Spleen (tissue), 11 donors: ENCODE results near the gene QRSL1. TPM values are rescaled to one million over a fixed set of nuclear protein-coding genes. Genes with fewer than 3 reads are reported as not detected.

Experiments
- DNase-seq: peaks from one replicate; pipeline ENCODE4 v3.0.0-alpha.2; 2020
- H3K27ac ChIP-seq, 8 donors: fragments of 200-600 bp; sonication (generic) in 7 of 8; 1 replicate in 4 of 8; 2 replicates in 4 of 8; pipeline versions ENCODE4 v1.5.0 to v1.8.0; 2016 to 2021; ENCODE audit warnings: inconsistent platforms in 4 of 8, mild to moderate bottlenecking in 4 of 8, moderate library complexity in 1 of 8
- H3K27me3 ChIP-seq, 7 donors: fragments of 200-600 bp; sonication (generic) in 6 of 7; replicated peaks in 1 of 7; 1 replicate in 4 of 7; 2 replicates in 3 of 7; pipeline versions ENCODE4 v1.5.0 to v1.8.0; 2016 to 2021; ENCODE audit warnings: inconsistent platforms in 3 of 7, mild to moderate bottlenecking in 1 of 7
- H3K36me3 ChIP-seq, 6 donors: fragments of 200-600 bp; sonication (generic) in 5 of 6; 1 replicate in 4 of 6; 2 replicates in 2 of 6; pipeline versions ENCODE4 v1.5.0 to v1.8.0; 2016 to 2021; ENCODE audit warnings: inconsistent platforms in 2 of 6
- H3K4me1 ChIP-seq, 6 donors: fragments of 200-600 bp; sonication (generic) in 5 of 6; 1 replicate in 3 of 6; 2 replicates in 3 of 6; pipeline versions ENCODE4 v1.5.0 to v1.8.0; 2016 to 2021; ENCODE audit warnings: inconsistent platforms in 3 of 6
- H3K4me3 ChIP-seq, 8 donors: fragments of 200-600 bp; sonication (generic) in 7 of 8; 1 replicate in 4 of 8; 2 replicates in 4 of 8; pipeline versions ENCODE4 v1.5.0 to v1.8.0; 2016 to 2021; ENCODE audit warnings: inconsistent platforms in 4 of 8, mild to moderate bottlenecking in 4 of 8, moderate library complexity in 2 of 8
- H3K9me3 ChIP-seq, 8 donors: fragments of 200-600 bp; sonication (generic) in 7 of 8; 1 replicate in 4 of 8; 2 replicates in 4 of 8; pipeline versions ENCODE4 v1.5.0 to v1.8.0; 2016 to 2021; ENCODE audit warnings: inconsistent platforms in 4 of 8
- POLR2A ChIP-seq, 3 donors: fragments of 450-650 bp; IDR thresholded peaks; one replicate each; pipeline ENCODE4 v1.5.1; 2017; ENCODE audit warnings: antibody characterized with exemption in 3 of 3, mild to moderate bottlenecking in 1 of 3
- POLR2AphosphoS5 ChIP-seq, 3 donors: sonication (generic); formaldehyde crosslinking; IDR thresholded peaks; one replicate each; pipeline ENCODE4 v1.5.1; 2017; ENCODE audit warnings: antibody characterized with exemption in 3 of 3
- WGBS, 5 donors: extraction: QIAGEN DNeasy Blood & Tissue Kit in 3 of 5; methylation state at CpG; one replicate each; pipeline versions ENCODE4 v1.1.5 to v1.1.7; 2013 to 2018; 5-methylcytosine and 5-hydroxymethylcytosine counted together
- intact Hi-C: fragments of 100-400 bp; cut with DNase I; formaldehyde crosslinking; loops from one replicate; pipeline ENCODE4 v1.15.0; 2023; ENCODE audit warnings: low total_unique reads
- polyA plus RNA-seq, 3 donors: library from polyadenylated mRNA; stranded (reverse); fragments of 200-250 nt; gene quantifications; one replicate each; pipeline ENCODE4 v1.2.1, GENCODE V29; 2013
- total RNA-seq, 7 donors: library from RNA; depleted of rRNA in 3 of 7; stranded (reverse); fragments of >200 nt in 3 of 7; fragmentation: NEBNext Ultra II Directional in 4 of 7; extraction: Animal tissue kit (Norgen Biotek cat#: 25700) in 4 of 7; gene quantifications; one replicate each; pipeline versions ENCODE4 v1.1.0 to v1.2.1, GENCODE V29; 2016 to 2021
- TF ChIP-seq, protein P1 (sequence below), 11 experiments: fragments of 200-600 bp in 7 of 11; fragments of 450-650 bp in 4 of 11; sonication (generic) in 4 of 11; IDR thresholded peaks in 8 of 11; conservative IDR thresholded peaks in 3 of 11; 1 replicate in 7 of 11; 2 replicates in 4 of 11; pipeline versions ENCODE4 v1.4.0 to v1.8.0; 2016 to 2021; ENCODE audit warnings: antibody characterized with exemption in 11 of 11, inconsistent platforms in 4 of 11, mild to moderate bottlenecking in 1 of 11
- donor health status: healthy with polysubstance abuse.
- donor health status: DM: no; HTN: no; CAD: no; lungs with moderate emphysema.
- donor health status: DM: no; HTN: no; CAD: no.
- donor health status: Bipolar disorder and iron deficiency.
- donor health status: healthy.
- donor health status: DM: no; HTN: no; CAD: no.
- donor health status: DM: yes; HTN: yes; CAD: no.

Gene QRSL1
- total and polyA plus RNA-seq, 10 donors = 16.4 to 27.9 (median 20.7) TPM

DNA sequence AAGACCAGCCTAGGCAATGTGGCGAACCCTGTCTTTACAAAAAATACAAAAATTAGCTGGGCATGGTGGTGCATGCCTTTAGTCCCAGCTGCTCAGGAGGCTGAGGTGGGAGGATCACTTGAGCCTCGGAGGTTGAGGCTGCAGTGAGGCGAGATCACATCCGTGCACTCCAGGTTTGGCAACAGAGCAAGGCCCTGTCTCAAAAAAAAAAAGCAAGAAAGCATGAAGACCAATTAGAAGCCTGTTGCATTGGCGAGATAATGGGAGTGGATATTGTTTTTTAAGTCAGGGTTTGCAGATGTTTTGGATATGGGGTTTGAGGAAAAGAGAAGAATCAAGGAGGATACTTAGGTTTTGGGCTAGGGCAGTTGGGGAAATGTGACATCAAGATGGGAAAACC, 5.2 kb downstream of the QRSL1 start:
- H3K27me3 ChIP-seq = no peaks in the 10 kb centered on the region
- H3K27ac ChIP-seq = no peak overlapping the region
- TF ChIP-seq, protein P1, sequence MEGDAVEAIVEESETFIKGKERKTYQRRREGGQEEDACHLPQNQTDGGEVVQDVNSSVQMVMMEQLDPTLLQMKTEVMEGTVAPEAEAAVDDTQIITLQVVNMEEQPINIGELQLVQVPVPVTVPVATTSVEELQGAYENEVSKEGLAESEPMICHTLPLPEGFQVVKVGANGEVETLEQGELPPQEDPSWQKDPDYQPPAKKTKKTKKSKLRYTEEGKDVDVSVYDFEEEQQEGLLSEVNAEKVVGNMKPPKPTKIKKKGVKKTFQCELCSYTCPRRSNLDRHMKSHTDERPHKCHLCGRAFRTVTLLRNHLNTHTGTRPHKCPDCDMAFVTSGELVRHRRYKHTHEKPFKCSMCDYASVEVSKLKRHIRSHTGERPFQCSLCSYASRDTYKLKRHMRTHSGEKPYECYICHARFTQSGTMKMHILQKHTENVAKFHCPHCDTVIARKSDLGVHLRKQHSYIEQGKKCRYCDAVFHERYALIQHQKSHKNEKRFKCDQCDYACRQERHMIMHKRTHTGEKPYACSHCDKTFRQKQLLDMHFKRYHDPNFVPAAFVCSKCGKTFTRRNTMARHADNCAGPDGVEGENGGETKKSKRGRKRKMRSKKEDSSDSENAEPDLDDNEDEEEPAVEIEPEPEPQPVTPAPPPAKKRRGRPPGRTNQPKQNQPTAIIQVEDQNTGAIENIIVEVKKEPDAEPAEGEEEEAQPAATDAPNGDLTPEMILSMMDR (IDR thresholded peaks at IDR 0.05 in 8 of 11, conservative IDR thresholded peaks at IDR 0.05 in 3 of 11) = no peak
- TF ChIP-seq POLR2AphosphoS5 (IDR thresholded peaks at IDR 0.05) = no peak
- peaks cover 0 to 4% (median 0%) of the 10 kb centered on the region in 6 donors for H3K36me3 ChIP-seq
- DNase-seq = no peak
- WGBS, 5 donors = 96 to 98% (median 97%) methylated on average over 5 of the region's 5 CpGs
- H3K4me1 ChIP-seq = peaks cover 14 to 87% (median 64%) of the 10 kb centered on the region in 6 donors
- intact Hi-C loops = no loop called here
- no peaks in the 10 kb centered on the region for H3K9me3 ChIP-seq
- no peak overlapping the region for H3K4me3 ChIP-seq

- peaks cover 0 to 30% (median 8%) of the 10 kb centered on the region in 6 donors for H3K36me3 ChIP-seq
- H3K27me3 ChIP-seq = no peaks in the 10 kb centered on the region
- H3K9me3 ChIP-seq = no peaks in the 10 kb centered on the region
- TF ChIP-seq POLR2A (IDR thresholded peaks at IDR 0.05) (no peak), POLR2AphosphoS5 (IDR thresholded peaks at IDR 0.05) (no peak)
- TF ChIP-seq, protein P1 (IDR thresholded peaks at IDR 0.05 in 8 of 11, conservative IDR thresholded peaks at IDR 0.05 in 3 of 11) = no peak
- WGBS, 5 donors = 34 to 38% (median 37%) methylated on average over 7 of the region's 7 CpGs
- H3K4me3 ChIP-seq = peak overlapping the region in 1 of 8 donors; percentile 21
- H3K27ac ChIP-seq = peak overlapping the region; percentile 50 to 84 (median 76)
- intact Hi-C loops = no loop called here
- peaks cover 9 to 78% (median 51%) of the 10 kb centered on the region in 6 donors for H3K4me1 ChIP-seq
- no peak for DNase-seq
Observed at GRCh38 chr6:106637051-106637716, 7.8 kb downstream of the QRSL1 start.

GRCh38 chr6:106637717-106638341, 8.5 kb downstream of the QRSL1 start:
- Histone ChIP-seq H3K4me1 (peaks cover 9 to 72% (median 48%) of the 10 kb centered on the region in 6 donors), H3K36me3 (peaks cover 0 to 36% (median 14%) of the 10 kb centered on the region in 6 donors), H3K4me3 (peak overlapping the region in 1 of 8 donors; percentile 44), H3K27ac (peak overlapping the region; percentile 50 to 84 (median 76)), H3K27me3 (no peaks in the 10 kb centered on the region), H3K9me3 (no peaks in the 10 kb centered on the region)
- intact Hi-C loops = no loop called here
- DNase-seq = no peak
- TF ChIP-seq POLR2AphosphoS5 (IDR thresholded peaks at IDR 0.05) = no peak
- TF ChIP-seq POLR2A (IDR thresholded peaks at IDR 0.05) = no peak
- WGBS, 5 donors = 40 to 53% (median 48%) methylated on average over 6 of the region's 6 CpGs

GRCh38 chr6:106639812-106640211, 10.4 kb downstream of the QRSL1 start:
- no peak for DNase-seq
- H3K27me3 ChIP-seq = no peaks in the 10 kb centered on the region
- no peak for TF ChIP-seq POLR2AphosphoS5 (IDR thresholded peaks at IDR 0.05)
- TF ChIP-seq POLR2A (IDR thresholded peaks at IDR 0.05) = no peak
- TF ChIP-seq, protein P1 (IDR thresholded peaks at IDR 0.05 in 8 of 11, conservative IDR thresholded peaks at IDR 0.05 in 3 of 11) = no peak
- H3K4me1 ChIP-seq = peaks cover 9 to 61% (median 46%) of the 10 kb centered on the region in 6 donors
- intact Hi-C loops = no loop called here
- peaks cover 0 to 56% (median 33%) of the 10 kb centered on the region in 6 donors for H3K36me3 ChIP-seq
- 59 to 74% (median 70%) methylated on average over 4 of the region's 4 CpGs for WGBS, 5 donors
- peak overlapping the region in 5 of 8 donors; percentile 19 to 84 (median 79) for H3K27ac ChIP-seq
- H3K9me3 ChIP-seq = no peaks in the 10 kb centered on the region
- H3K4me3 ChIP-seq = no peak overlapping the region
